PFSK-1 (cell line): ENCODE data around the gene INPP5A.

ENCODE experiments used
- FOXP2 ChIP-seq: optimal IDR thresholded peaks from 2 replicates; pipeline ENCODE3; 2011; ENCODE audit warnings: borderline replicate concordance, control low read depth, inconsistent platforms; ENCODE audit not compliant: insufficient read depth; ENCODE audit errors: extremely low read length, extremely low read depth
- POLR2AphosphoS5 ChIP-seq: IDR thresholded peaks from 2 replicates; pipeline ENCODE4 v1.6.1; 2012; ENCODE audit warnings: low read depth, mild to moderate bottlenecking, control low read depth, low read length, moderate library complexity
- REST ChIP-seq, 2 experiments: IDR thresholded peaks; 2 replicates each; pipeline versions ENCODE4 v1.6.1 to v1.8.0; 2011 to 2012; ENCODE audit warnings: low read depth in 2 of 2, low read length in 2 of 2, control low read depth in 1 of 2, inconsistent platforms in 1 of 2, mild to moderate bottlenecking in 1 of 2, moderate library complexity in 1 of 2; ENCODE audit not compliant: insufficient read depth in 1 of 2
- SIN3A ChIP-seq: IDR thresholded peaks from 2 replicates; pipeline ENCODE4 v1.6.1; 2012; ENCODE audit warnings: mild to moderate bottlenecking, low read length, moderate library complexity, borderline replicate concordance; ENCODE audit not compliant: insufficient read depth
- TAF1 ChIP-seq: IDR thresholded peaks from 2 replicates; pipeline ENCODE4 v1.6.1; 2012; ENCODE audit warnings: low read length, control low read depth, borderline replicate concordance; ENCODE audit not compliant: insufficient read depth

INPP5A gene

DNA sequence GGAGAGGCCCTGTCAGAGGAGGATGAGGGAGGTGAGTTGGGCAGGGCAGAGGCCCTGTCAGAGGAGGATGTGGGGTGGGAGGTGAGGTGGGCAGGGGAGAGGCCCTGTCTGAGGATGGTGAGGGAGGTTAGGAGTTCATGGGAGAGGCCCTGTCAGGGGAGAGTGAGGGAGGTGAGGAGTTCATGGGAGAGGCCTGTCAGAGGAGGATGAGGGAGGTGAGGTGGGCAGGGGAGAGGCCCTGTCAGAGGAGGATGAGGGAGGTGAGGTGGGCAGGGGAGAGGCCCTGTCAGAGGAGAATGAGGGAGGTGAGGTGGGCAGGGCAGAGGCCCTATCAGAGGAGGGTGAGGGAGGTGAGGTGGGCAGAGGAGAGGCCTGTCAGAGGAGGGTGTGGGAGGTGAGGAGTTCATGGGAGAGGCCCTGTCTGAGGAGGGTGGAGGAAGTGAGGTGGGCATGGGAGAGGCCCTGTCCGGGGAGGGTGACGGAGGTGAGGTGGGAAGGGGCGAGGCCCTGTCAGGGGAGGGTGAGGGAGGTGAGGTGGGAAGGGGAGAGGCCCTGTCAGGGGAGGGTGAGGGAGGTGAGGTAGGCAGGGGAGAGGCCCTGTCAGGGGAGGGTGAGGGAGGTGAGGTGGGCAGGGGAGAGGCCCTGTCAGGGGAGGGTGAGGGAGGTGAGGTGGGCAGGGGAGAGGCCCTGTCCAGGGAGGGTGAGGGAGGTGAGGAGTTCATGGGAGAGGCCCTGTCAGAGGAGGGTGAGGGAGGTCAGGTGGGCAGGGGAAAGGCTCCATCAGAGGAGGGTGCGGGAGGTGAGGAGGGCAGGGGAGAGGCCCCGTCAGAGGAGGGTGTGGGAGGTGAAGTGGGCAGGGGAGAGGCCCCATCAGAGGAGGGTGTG lies 73.7 kb downstream of the INPP5A start:
- TF ChIP-seq TAF1 (no peak), REST (IDR thresholded peaks at IDR 0.05; ENCODE audit: insufficient read depth in 1 of 2, low read depth in 2 of 2, low read length in 2 of 2) (no peak), POLR2AphosphoS5 (no peak)

DNA sequence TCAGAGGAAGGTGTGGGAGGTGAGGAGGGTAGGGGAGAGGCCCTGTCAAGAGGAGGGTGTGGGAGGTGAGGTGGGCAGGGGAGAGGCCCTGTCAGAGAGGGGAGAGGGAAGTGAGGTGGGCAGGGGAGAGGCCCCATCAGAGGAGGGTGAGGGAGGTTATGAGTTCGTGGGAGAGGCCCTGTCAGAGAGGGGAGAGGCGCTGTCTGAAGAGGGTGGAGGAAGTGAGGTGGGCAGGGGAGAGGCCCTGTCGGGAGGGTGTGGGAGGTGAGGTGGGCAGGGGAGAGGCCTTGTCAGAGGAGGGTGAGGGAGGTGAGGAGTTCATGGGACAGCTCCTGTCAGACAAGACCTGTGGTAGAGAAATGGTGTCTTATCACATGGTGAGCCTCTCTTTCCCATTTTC lies 74.4 kb downstream of the INPP5A start:
- no peak for TF ChIP-seq SIN3A

DNA sequence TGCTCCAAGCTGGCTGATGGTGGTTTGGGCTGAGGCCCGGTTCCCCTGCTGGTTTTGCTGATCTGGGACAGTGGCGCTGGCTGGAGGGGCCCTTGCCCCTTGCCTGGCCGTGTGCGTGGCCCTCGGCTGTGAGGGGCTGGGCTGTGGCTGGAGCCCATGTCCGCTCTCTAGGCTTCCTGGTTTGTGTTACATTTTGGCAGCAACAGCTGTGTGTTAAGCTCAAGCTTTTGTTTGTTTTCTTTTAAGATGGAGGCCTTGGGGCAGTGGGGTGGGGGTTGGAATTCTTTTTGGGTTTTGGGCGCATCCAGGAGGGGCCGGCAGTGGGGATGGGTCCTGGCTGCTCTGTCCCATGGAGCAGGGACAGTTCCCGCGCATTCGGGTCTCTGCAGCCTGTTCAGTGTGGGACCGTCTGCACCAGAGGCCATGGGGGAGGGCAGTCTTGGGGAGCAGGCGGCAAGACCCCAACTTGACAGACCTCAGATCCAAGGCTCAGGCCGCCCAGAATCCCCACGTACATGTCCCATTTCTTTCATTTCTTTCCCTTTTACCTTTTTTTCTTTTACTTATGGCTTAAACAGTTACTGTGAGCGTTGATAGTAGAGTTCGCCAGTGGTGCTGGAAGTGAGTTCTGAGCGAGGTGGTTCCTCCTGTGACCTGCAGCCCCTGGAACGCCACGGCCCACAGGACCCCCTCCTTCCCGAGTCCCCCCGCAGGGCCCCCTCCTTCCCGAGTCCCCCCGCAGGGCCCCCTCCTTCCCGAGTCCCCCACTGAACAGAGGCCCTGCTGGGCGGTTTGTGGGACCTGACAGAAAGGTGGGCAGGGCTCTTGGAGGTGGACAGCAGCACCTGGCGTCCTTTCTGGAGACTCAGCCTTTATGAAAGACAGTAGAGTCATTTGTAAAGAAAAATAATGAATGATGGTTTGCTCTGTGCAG lies 75.3 kb downstream of the INPP5A start:
- TF ChIP-seq REST (IDR thresholded peaks at IDR 0.05; ENCODE audit: insufficient read depth in 1 of 2, low read depth in 2 of 2, low read length in 2 of 2) (no peak), TAF1 (no peak), FOXP2 (no peak), POLR2AphosphoS5 (no peak), SIN3A (no peak)

- TF ChIP-seq POLR2AphosphoS5 (no peak), REST (IDR thresholded peaks at IDR 0.05; ENCODE audit: insufficient read depth in 1 of 2, low read depth in 2 of 2, low read length in 2 of 2) (no peak), FOXP2 (no peak), SIN3A (no peak), TAF1 (no peak)
Measured at GRCh38 chr10:132613566-132614348, 76.2 kb downstream of the INPP5A start.

DNA sequence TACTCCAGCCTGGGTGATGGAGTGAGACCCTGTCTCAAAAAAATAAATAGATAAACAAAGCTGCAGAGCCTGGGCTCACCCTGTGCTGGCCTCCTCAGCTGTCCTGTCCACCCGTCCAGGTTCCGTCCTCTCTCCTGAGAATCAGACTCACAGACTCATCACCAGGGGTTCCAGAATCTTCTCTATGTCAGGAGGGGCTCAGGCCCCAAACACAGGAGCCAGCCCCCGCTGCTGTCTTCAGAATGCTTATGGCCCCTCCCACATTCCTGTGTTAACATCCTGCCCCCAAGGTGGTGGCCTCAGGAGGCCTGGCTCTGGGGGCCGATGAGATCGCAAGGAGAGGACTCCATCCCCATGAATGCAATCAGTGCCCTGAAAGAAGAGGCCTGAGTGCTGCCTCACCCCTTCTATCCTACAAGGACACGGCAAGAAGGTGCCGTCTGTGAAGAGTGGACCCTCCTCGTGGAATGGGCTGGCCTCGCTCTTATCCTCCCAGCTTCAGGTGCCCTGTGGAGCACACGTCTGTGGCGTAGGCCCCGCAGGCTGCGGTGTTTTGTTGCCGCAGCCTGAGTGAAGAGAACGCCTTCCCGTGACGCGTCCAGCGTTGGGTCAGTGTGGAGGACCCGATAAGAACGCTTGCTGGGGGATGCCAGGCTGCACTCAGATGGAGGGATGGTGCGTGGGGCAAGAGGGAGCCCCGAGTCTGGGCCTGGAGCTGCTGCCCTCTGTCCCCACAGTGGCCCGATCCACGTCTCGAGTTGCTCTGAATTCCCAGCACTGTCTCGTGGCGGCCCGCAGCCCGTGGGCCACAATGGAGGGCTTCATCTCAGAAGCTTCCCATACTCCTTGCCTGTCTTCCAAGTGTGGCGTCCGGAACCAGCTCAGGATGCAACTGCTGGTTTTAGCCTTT lies 77.1 kb downstream of the INPP5A start:
- TF ChIP-seq REST (IDR thresholded peaks at IDR 0.05; ENCODE audit: insufficient read depth in 1 of 2, low read depth in 2 of 2, low read length in 2 of 2) = no peak
- TF ChIP-seq TAF1 = no peak
- no peak for TF ChIP-seq FOXP2
- no peak for TF ChIP-seq POLR2AphosphoS5
- no peak for TF ChIP-seq SIN3A
